CD4-positive, alpha-beta T cell treated with Interleukin-17A for 4 hours (primary cell): Measurements from ENCODE around the gene TBC1D5.

ENCODE experiments used
- DNase-seq: peaks from one replicate; pipeline ENCODE4 v3.0.0-alpha.2; 2020; ENCODE audit warnings: mixed read lengths

Gene TBC1D5

DNA sequence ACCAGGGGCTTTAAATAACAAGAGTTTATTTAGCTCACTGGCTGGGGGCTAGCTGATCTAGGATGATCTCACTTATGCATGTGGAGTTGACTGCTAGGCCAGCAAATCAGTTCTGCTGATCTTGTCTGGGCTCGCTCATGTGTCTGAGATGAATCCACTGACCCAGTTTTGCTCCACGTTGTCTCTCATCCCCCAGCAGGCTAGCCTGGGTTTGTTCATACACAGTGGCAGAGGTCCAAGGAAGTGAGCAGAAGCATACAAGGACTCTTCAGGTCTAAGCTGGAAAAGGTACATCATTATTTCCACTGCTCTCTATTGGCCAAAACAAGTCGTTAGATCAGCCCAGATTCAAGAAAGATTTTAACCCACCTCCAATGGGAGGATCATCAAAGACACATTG, 619.7 kb downstream of the TBC1D5 start:
- no peak for DNase-seq

DNA sequence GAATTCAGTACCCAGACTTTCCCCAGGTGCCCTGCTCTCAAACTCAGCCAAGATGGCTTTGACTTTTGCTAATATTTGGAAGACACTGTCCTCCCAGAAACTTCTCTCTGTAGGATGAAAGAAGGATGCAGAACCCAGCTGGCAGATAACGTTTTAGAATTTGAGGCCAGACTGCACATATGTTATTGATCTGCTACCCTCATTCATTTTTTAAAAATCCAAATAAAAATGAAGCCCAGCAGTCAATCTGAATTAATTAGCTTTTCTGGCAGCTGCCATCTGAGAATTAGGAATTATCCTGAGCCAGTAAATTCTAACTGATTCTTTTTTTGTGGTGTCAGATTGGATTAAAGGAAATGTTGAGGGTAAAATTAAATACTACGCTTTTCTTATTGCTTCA, 621.1 kb downstream of the TBC1D5 start:
- DNase-seq, result no peak

DNA sequence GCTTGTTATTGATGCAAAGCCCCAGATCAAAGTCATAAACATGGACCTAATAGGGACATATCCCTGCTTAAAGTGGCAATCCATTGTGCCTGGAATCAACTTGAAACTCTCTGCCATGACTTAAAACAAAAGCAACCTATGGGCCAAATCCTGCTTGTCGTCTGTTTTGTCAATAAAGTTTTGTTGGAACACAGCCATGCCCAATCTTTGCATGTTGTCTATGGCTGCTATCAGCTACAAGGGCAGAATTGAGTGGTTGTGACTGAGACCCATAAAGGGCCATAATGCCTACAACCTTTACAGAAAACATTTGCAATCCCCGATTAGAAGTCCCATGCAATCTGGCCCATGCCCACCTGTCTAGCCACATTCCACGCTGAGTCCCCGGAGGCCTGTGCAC, 622.3 kb downstream of the TBC1D5 start:
- no peak for DNase-seq

- DNase-seq, result no peak
Observed at GRCh38 chr3:17119201-17120072, 623.0 kb downstream of the TBC1D5 start.

- no peak for DNase-seq
Observed at GRCh38 chr3:17118771-17119170, 623.7 kb downstream of the TBC1D5 start.

DNA sequence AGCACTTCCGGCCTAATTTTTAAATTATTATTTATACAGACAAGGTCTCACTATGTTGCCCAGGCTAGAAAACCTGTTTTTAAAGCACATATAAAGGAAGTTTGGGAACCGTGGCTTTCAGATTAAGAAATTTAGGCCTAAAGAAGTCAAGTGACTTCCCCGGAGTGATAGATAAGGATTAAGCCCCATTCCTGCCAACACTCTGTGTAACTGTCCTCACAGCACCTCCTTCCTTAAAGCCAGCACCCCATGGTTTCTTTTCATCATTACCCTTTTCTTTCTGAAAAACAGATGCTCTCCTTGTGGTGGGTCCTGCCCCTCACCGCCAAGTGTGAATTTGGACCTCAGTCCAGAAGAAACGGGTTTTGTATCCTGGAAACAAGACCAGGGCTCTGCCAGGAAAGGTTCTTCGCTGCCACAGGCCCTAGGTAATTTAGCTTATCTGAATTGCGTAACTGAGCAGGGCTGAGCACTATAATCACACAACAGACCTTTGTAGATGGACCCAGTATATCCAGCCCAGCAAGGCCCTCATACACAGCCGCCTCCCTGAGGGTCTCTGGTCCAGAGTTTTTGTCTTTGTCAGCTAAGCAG, 626.3 kb downstream of the TBC1D5 start:
- DNase-seq, result no peak

DNA sequence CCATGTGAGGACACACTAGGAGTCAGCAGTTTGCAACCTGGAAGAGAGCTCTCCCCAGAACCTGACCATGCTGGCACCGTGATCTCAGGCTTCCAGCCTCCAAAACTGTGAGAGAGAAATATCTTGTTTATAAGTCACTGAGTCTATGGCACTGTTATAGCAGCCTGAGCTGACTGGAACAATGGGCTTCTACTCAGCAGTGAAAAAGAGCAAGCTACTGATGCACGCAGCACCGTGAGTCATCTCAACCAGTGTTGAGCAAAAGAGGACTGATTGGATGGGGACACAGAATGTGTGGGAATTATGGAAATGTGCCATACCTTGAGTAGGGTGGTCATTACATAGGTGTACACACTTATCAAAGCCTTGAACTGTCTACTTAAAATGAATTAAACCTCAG, 627.2 kb downstream of the TBC1D5 start:
- DNase-seq, result no peak

GRCh38 chr3:17111586-17111985, 630.8 kb downstream of the TBC1D5 start:
- no peak for DNase-seq

DNA sequence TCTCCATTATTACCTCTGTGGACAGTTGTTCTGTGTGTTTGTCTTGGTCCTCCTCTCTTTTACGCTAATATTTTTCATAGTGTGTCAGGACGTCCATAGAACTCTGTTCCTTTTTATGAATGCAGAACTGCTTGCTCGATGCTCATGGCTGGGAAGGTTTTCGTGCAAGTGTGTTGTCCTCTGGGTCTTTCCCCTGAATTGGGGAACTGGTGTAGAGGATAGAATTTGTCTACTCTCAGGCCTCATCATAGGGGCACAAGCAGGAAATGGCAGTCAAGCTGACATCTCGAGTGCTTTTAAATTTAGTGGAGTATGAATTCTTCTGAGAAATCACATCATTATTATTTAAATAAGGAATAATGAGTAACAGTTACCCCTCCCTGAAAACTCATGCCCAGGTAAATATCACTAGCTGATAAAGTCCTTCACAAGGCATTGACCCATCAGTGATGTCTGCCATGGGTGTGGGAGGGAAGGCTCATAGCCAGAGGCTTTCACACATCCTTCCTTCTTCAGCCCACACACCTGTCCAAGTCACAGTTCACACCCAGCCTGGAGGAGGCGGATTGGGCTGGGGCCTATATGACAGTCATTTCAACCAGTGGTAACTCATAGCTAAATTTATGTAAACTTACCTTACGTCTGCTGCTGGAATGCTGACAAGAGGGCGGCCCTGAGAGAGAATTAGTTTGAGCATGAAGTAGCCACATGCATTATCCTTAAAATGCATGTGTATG, 631.6 kb downstream of the TBC1D5 start:
- DNase-seq, result no peak
